Measurements from ENCODE around the gene OR2A5.
"Not testable (repeated sequence)": the region's sequence is repeated elsewhere in the genome, so short reads cannot be mapped to it uniquely, and the experiment has no call there.

The OR2A5 gene

DNA sequence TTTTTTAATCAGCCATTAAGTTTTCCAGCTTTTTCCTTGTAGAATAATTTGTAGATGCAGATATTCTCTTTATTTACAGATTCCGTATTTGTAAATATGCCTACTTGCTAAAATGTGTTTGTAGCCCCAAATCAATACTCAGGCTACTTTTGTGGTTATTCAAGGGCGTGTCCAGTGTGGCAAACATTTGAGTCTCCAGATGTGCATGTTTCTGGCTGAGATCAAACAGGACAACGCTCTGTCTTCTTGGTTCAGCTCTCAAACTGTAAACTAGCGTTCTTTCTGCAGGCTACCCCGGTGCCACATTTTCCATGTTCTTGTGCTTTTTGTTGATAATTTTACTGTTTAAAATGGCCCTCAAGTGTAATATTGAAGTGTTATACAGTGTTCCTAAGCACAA lies 16.2 kb upstream of the OR2A5 start:
- DNase-seq (ENCODE audit: low read depth) = no peak
- no peak overlapping the region for H3K4me3 ChIP-seq (ENCODE audit: low read depth, low read length)

DNA sequence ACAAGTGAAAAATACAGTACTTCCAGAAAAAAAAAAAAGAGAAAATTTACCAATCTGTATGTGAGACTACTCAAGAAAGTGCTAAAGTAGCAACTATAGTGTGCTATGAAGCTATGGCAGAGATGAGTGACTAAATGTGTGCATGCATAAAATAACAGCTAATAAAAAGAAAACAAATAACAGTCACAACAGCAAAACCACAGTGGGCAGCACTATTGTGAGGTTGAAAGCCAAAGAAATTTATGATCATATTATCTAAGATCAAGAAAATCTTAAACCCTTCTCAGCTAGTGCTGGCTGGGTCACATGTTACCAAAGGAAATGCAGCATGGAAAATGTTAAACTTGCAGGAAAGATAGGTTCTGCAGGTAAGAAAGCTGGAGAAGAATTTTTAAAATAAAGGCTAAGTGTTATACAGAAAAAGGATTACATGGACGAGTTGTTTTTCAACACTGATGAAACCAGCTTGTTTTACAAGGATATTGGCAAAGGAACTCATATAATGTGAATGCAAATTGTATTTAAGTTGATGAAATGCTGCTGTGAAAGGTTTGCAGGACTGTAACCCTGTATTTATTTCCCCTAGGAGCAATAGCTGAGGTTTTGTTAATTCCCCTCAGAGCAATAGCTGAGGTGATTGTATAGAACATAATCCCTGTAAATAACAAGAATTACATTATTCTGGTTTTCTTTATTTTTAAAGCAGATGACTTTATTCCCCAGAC lies 15.6 kb upstream of the OR2A5 start:
- H3K4me3 ChIP-seq (ENCODE audit: low read depth, low read length) = no peak overlapping the region
- DNase-seq (ENCODE audit: low read depth) = no peak

DNA sequence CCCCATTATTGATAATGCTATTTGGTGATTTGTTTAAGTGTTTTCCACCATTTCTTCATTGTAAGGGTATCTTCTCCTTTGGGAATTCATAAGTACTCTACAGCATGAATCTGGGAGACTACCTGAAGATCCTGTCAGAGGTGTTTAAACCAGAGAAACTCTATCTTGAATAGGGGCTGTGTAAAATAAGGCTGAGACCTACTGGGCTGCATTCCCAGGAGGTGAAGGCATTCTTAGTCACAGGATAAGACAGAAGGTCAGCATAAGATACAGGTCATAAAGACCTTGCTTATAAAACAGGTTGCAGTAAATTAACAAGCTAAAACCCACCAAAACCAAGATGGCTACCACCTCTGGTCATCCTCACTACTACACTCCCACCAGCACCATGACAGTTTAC lies 13.4 kb upstream of the OR2A5 start:
- no peak for DNase-seq (ENCODE audit: low read depth)
- H3K4me3 ChIP-seq (ENCODE audit: low read depth, low read length) = no peak overlapping the region

DNA sequence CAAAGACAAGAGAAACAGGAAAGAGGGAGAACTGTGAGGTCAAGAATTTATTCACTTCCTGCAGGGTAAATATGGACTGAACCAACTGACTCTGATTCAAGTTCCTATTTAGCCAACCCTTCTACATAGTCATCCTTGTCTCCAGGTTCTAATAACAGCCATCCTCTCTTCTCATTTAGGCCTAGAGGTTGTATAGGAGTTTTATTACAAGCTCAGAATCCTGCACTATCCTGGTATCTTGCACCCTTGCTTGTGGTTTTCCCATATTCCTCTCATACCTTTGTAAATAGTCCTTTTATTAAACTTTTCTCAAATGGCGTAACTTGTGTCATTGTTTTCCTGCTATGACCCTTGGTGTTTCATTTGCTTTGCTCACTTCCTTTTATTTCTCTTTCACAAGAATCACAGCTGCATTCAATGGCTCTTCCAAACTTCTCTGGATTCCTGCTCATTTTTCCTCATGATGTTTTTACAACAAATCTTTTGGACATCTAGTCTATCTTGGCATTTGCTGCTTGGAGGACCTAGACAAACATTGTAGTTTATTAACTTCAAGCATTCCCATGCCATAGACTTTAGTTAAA lies 12.4 kb upstream of the OR2A5 start:
- H3K4me3 ChIP-seq (ENCODE audit: low read depth, low read length) = no peak overlapping the region
- no peak for DNase-seq (ENCODE audit: low read depth)

DNA sequence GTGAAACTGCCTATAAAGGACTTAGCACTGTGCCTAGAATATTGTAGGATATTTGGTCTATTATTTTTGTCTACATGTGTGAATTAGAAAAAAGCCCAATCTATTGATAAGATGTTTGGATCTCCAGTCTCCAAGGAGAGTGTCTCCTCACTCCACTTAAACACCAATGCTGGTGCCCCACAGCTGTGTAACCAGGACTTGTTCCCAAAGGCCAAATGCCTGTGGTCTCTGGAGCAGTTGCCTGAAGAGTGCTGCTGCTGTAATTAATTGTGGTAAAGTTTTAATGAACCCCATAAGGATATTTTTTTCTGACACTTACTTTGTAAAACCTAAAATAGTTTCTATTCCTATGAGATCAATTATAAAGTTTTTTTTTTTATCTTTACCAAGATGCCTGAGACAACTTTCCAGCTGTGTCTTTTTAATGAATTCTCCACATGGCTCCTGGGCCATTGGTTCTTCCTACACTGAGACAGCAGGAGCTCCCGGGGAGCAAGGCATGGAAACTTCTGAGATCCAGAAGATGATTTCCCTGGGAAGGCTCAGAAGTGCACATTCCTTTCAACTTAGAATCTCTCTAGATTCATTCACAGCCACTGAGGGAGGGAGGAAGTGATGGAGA lies 11.2 kb upstream of the OR2A5 start:
- DNase-seq (ENCODE audit: low read depth) = no peak
- H3K4me3 ChIP-seq (ENCODE audit: low read depth, low read length) = no peak overlapping the region

DNA sequence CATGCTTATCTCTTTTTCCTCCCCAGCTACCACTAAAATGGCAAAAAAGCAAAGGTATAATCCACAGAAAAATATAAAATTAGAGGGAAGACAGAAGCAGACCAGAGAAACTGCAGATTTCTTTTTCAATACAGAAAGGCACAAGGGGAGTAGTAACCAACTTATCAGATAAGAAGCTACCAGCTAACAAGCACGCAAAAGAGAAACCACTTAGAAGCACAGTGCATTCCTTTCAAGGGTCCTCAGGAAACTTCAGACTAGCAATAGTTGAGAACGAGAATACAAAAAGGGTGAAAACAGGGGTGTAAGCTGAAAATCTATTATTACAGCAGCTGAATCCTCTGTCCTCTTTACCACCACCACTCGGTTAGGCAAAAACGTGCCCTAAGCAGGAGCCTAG lies 9.9 kb upstream of the OR2A5 start:
- no peak overlapping the region for H3K4me3 ChIP-seq (ENCODE audit: low read depth, low read length)

DNA sequence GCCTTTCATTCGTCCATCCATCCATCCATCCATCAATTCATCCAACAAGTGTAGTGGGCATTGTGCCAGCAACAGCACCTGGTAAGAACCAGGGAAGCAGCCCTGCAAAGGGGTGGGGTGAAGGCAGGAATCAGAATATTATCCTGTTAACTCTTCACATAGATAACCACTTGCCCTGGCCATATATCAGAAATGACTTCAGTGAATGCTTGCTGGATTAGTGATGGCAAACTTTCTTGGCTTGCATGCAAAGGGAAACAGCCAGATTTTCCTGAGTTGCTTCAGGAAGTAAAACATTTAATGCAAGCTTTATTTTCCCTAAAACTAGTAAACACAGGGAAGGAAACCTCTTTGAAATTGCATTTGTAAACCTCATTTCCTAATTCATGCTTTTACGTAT lies 743 bp downstream of the OR2A5 start:
- H3K4me3 ChIP-seq (ENCODE audit: low read depth, low read length) = no peak overlapping the region
- DNase-seq (ENCODE audit: low read depth) = no peak

More for the DNA sequence above, 9.9 kb upstream of the OR2A5 start:
- DNase-seq (ENCODE audit: low read depth) = no peak

DNA sequence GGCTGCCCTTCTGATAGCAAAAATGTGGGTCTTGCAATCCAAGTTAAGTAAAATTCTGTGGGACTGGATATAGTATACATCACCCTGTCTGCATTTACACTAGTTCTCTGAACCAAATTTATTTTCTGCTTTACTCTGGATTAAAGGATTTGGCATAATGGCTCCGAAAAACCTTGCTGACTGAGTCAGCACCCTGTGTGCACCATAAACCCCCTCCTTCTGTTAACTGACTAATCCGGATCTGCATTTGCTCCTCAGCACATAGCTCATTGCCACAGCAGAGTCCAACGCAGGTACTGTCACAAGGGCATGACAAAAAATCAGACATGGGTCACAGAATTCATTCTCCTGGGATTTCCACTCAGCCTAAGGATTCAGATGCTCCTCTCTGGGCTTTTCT lies 1.3 kb downstream of the OR2A5 start:
- DNase-seq (ENCODE audit: low read depth) = no peak
- H3K4me3 ChIP-seq (ENCODE audit: low read depth, low read length) = no peak overlapping the region

DNA sequence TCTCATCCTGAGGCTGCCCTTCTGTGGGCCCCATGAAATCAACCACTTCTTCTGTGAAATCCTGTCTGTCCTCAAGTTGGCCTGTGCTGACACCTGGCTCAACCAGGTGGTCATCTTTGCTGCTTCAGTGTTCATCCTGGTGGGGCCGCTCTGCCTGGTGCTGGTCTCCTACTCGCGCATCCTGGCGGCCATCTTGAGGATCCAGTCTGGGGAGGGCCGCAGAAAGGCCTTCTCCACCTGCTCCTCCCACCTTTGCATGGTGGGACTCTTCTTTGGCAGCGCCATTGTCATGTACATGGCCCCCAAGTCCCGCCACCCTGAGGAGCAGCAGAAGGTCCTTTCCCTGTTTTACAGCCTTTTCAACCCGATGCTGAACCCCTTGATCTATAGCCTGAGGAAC lies 2.1 kb downstream of the OR2A5 start:
- not testable (repeated sequence) for H3K4me3 ChIP-seq (ENCODE audit: low read depth, low read length); DNase-seq (ENCODE audit: low read depth)

DNA sequence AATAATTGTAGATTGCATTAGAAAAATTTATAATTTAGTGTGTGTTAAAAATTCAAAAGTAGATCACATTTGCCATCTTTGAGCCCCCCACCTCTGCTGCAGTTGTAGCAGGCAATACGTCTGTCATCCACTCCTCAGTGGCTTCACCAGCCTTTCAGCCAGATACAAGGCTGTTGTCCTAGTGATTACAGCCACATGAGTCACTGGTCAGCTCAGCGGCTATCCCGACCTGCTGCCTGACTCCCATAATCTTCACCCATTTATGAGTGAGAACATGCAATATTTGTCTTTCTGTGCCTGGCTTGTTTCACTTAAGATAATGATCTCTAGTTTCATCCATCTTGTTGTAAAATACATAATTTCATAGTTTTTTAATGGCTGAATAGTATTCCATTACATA lies 9.2 kb downstream of the OR2A5 start:
- H3K4me3 ChIP-seq (ENCODE audit: low read depth, low read length) = no peak overlapping the region
- DNase-seq (ENCODE audit: low read depth) = no peak

DNA sequence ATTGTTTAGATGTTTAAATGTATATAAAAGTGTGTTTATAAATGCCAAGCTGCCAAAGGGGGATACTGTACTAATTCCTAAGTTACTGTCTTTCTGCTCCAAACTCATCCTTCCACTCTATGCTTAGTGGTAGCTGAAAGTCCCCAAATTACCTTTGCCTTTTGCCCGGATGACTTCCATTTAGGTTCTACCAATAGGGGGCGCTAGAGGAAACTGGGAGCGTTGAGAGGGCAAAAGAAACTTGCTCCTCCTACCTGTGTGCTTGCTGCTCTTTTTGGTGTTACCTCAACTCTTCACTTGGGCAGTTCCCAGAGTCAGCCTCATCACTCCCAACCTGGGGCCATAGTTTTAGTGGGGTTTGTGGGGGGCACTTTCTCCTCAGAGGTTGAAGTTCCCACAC lies 15.0 kb downstream of the OR2A5 start:
- no peak overlapping the region for H3K4me3 ChIP-seq (ENCODE audit: low read depth, low read length)
- DNase-seq (ENCODE audit: low read depth) = no peak

DNA sequence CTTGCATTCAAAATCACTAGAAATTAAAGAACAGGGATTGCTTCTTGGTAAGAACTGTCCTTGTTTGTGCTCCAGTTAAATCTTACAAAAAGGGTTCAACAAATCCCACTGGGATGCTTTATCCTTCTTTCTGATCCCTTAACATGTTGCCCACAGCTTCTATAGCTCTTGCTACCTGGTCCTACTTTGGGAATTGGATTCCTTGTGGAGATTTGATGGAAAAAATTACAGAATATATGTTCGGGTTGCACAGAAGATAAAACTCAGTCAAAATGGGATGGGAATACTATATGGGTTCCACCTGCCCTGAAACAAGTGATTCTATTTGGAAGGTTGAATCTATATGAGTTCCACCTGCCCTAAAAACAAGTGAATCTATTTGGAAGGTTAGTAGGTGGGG lies 20.8 kb downstream of the OR2A5 start, which contains the start of gene OR2A25:
TSS of gene OR2A25 (plus strand) at position 301 of the 400 bp plus-strand sequence. CDS start 4,409 bp downstream, outside the sequence.
- H3K4me3 ChIP-seq (ENCODE audit: low read depth, low read length) = no peak within 1 kb of the TSS
- DNase-seq (ENCODE audit: low read depth) = no peak

DNA sequence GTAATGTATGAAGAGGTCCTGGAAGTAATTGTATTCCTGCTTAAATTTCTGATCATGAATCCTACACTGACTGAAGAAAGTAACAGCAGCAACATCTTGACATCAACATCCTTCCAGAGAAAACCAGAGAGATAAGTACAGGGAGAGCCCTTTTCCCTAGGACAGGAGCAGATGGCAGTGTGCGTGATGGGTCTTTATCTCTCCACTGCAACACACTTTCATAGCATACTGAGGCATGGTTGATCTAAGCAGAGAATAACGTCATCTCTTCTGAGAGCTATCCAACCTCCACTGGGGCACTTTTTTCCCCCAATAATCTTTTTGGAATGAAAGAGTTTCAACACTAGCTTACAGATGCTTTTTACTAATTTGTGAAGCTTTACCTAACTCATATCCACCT lies 21.2 kb downstream of the OR2A5 start:
- H3K4me3 ChIP-seq (ENCODE audit: low read depth, low read length) = no peak overlapping the region
- no peak for DNase-seq (ENCODE audit: low read depth)

DNA sequence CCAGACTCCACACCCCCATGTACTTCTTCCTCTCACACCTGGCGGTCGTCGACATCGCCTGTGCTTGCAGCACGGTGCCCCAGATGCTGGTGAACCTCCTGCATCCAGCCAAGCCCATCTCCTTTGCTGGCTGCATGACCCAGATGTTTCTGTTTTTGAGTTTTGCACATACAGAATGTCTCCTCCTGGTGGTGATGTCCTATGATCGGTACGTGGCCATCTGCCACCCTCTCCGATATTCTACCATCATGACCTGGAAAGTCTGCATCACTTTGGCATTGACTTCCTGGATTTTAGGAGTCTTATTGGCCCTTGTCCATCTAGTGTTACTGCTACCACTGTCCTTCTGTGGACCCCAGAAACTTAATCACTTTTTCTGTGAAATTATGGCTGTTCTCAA lies 25.6 kb downstream of the OR2A5 start:
- no peak overlapping the region for H3K4me3 ChIP-seq (ENCODE audit: low read depth, low read length)
- DNase-seq (ENCODE audit: low read depth) = no peak

DNA sequence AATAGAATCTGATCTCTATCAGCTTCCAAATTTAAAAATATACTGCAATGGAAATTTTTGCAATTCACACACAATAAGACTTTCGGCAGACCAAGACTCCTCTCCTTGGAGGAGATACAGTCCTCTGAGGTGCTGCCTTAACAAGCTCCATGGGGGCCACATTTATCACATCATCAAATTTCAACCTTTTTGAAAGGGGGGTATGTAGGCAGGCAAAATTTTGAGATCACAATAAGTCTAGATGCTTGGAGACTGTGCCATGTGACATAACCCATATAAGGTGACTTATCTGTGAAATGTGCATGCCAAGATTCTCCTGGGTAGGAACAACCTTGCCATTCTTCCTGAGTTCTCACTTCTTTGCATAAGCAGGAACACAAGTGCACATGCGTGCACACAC lies 37.2 kb downstream of the OR2A5 start, which contains the start of gene OR2A12:
TSS of gene OR2A12 (plus strand) at position 301 of the 400 bp plus-strand sequence. CDS start 8,830 bp downstream, outside the sequence.
- no peak within 1 kb of the TSS for H3K4me3 ChIP-seq (ENCODE audit: low read depth, low read length)
- no peak for DNase-seq (ENCODE audit: low read depth)

DNA sequence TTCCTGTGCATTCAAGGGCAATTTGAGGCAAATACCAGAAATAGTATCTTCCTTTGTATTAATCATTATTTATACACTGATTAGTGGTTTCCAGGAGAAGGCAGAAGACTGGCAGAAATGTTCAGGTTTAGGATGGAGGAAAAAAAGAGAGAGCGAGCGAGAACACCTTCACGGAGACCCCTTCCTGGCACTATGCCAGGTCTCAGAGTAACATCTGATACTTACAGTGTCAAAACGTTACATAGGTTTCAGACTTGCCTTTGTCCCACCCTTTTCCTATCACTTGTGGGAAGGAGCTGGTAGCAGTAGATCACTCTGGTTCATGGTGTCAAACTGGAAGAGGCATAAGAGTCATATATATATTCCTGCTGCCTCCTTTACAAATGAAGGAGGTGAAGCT lies 38.0 kb downstream of the OR2A5 start:
- H3K4me3 ChIP-seq (ENCODE audit: low read depth, low read length) = no peak overlapping the region
- DNase-seq (ENCODE audit: low read depth) = no peak

DNA sequence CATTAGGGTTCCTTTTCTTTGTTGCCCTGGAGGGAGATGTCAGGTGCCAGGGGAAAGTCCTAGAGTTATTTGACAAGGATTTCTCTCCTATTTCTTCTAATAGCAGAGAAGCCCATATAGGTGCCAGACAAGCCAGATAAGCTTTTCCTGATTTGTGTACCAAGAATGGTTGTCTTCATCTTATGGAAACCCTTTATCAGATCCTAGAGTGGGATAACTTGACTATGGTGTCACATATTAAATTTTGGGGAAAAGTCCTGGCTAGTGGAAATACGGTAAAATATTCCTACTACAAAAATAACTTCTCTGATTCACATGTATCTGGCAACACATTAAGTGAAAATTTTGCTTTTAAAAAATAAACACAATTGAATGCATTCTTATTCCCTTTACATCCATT lies 38.5 kb downstream of the OR2A5 start:
- no peak overlapping the region for H3K4me3 ChIP-seq (ENCODE audit: low read depth, low read length)
- DNase-seq (ENCODE audit: low read depth) = no peak

DNA sequence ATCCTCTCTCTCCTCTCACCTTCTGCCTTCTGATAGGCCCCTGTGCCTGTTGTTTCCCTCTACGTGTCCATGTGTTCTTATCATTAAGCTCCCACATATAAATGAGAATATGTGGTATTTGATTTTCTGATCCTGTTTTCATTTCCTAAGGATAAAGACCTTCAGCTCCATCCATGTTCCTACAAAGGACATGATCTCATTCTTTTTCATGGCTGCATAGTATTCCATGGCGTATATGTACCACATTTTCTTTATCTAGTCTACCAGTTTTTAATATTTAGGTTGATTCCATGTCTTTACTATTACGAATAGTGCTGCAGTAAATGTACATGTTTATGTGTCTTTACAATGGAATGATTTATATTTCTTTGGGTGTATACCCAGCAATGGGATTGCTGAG lies 41.9 kb downstream of the OR2A5 start:
- no peak for DNase-seq (ENCODE audit: low read depth)
- H3K4me3 ChIP-seq (ENCODE audit: low read depth, low read length) = no peak overlapping the region

DNA sequence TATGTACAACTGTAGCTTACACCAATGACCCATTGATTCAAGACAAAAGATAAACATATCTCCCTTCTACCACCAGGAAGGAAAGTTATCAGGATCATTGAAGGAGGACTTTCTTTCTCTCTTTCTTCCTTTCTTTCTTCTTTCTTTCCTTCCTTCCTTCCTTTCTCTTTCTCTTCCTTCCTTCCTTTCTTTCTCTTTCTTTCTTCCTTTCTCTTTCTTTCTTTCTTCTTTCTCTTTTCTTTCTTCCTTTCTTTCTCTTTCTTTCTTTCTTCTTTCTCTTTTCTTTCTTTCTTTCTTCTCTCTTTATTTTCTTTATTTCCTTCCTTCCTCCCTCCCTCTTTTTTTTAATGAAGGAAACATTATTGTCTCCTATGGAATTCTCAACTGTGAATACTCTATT lies 50.0 kb downstream of the OR2A5 start:
- DNase-seq (ENCODE audit: low read depth) = no peak
- no peak overlapping the region for H3K4me3 ChIP-seq (ENCODE audit: low read depth, low read length)

DNA sequence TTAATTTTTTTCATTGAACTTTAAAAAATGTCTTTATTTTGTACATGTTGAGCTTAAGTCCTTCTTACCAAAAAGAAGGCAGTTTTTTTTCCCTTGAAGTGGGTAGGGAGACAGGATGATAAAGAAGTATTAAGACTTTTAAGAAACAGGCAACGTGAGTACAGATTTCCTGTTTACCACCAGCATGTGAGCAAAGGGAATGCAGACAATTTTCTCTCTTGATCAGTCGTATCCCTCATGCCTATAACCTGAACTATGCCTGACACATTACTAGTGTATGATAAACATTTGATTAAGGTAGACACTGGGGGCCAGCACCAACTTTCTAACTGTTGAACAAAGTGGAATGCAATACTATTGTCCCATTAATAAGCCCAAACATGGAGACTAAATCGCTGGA lies 51.9 kb downstream of the OR2A5 start:
- H3K4me3 ChIP-seq (ENCODE audit: low read depth, low read length) = no peak overlapping the region
- no peak for DNase-seq (ENCODE audit: low read depth)

DNA sequence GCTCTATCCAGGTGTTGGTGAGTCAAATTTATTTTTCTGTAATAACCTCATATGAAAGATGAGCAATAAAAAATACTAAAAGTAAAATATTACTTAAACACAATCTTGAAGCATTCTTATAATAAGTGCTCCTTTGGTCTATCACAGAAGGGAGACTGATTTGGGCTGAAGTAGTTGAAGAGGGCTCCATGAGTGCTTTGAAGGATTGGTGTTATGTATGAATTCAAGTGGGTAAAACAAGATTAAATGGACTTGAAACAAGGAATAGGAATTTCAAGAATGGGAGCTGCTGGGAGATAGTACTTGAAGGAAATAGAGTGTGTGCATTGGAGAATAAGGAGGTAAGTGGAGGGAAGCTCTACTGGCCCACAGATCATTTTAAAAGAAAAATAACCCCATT lies 53.3 kb downstream of the OR2A5 start:
- H3K4me3 ChIP-seq (ENCODE audit: low read depth, low read length) = no peak overlapping the region
- no peak for DNase-seq (ENCODE audit: low read depth)

Measured in skeletal muscle cell (primary cell).